GM12801 (cell line): ENCODE data around the gene DYNLT1.

Experiments used
- CTCF ChIP-seq: IDR thresholded peaks from one replicate; pipeline ENCODE4 v1.5.1; 2011; ENCODE audit warnings: control low read depth; ENCODE audit not compliant: insufficient read length; ENCODE audit errors: extremely low read depth

Gene DYNLT1

GRCh38 chr6:158660333-158660754 lies 15.8 kb upstream of the DYNLT1 start:
- TF ChIP-seq CTCF: no peak

- no peak for TF ChIP-seq CTCF
Measured at GRCh38 chr6:158655569-158656450, 11.3 kb upstream of the DYNLT1 start.

DNA sequence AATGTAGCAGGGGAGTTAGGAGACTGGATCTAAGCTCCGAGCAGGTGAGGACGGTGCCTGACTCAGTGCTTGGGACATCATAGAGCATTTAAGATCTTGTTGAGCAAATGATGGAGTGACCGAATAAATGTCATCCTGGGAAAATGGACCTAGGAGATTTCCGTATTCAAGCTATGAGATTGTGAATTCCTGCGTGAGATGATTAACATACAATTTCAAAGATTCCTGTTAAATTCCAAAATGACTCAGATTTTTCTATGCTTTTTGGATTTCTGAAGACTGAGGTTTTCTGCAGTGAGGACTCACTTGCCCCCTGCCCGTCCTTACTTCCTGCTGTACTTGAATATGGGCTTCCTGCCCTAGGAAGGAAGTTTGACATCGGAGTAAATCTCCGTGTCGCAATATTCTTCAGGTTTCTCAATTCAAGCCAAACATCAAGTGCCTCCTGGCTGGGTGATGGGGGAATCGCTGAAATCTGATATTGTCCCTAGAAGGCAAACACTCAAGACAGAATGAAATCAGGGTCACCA lies 10.5 kb upstream of the DYNLT1 start:
- TF ChIP-seq CTCF: no peak

GRCh38 chr6:158654498-158654897 lies 10.0 kb upstream of the DYNLT1 start:
- TF ChIP-seq CTCF: no peak

DNA sequence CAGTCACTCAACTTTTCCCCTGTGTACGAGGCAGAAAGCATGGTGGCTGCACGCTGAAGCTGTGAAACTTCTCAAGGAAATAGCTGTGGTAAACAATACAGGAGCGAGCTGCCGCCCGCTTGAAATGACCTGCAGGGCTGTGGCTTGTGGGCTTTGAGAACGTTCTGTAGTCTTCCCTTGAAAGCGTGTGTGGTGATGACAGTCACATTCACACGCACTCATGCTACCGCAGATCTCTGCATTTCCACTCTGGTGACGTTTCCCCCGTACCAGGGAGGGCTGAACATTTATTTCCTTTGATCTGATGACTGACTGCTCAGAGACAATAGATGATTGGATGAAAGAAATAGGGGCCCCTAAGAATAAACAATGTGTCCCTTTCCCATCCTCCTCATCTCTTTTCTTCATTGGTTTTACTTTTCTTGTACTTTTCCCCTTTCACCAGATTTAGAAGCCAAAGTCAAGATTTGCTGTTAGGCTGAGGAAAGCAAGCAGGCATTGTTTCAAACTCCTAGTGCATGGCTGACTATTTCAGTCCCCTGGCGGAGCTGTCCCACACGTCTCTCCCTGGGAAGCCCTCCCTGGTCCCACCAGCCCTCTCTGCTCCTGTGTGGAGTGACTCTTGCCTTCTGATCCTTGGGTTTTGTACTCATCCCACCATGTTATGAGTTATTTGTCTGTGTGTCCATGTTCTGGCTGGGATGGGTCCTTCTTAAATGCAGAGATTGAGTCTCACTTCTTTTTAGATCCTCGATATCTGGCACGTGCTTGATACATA lies 9.2 kb upstream of the DYNLT1 start:
- TF ChIP-seq CTCF: no peak

- no peak for TF ChIP-seq CTCF
Measured at GRCh38 chr6:158649289-158650143, 5.0 kb upstream of the DYNLT1 start, which contains the start of gene SYTL3. SYTL3 (plus strand) TSS chr6:158650054; CDS start chr6:158663269, 13,215 bp downstream.
